IPS DF 6.9 (cell line): ENCODE measurements around the gene NME7.

Experiments used
- DNase-seq: peaks from one replicate; pipeline ENCODE4 v3.0.0-alpha.2; 2013; ENCODE audit warnings: low read depth, low spot score
- H3K27ac ChIP-seq: one replicate; pipeline ENCODE4 v1.5.1; 2013; ENCODE audit warnings: low read length, control low read depth
- H3K27me3 ChIP-seq: 2 replicates; pipeline ENCODE4 v1.6.1; 2013; ENCODE audit warnings: mild to moderate bottlenecking, low read length; ENCODE audit not compliant: control insufficient read depth, insufficient read depth
- H3K36me3 ChIP-seq: 2 replicates; pipeline ENCODE4 v1.6.1; 2013; ENCODE audit warnings: low read length; ENCODE audit not compliant: control insufficient read depth, insufficient read depth
- H3K4me1 ChIP-seq: 2 replicates; pipeline ENCODE4 v1.6.1; 2013; ENCODE audit warnings: low read length; ENCODE audit not compliant: control insufficient read depth, insufficient read depth
- H3K4me3 ChIP-seq: 2 replicates; pipeline ENCODE4 v1.5.1; 2013; ENCODE audit warnings: mild to moderate bottlenecking, low read length
- H3K9me3 ChIP-seq: 2 replicates; pipeline ENCODE4 v1.6.1; 2013; ENCODE audit warnings: low read length, inconsistent platforms; ENCODE audit not compliant: control insufficient read depth, insufficient read depth
- WGBS: extraction: QIAGEN DNeasy Blood & Tissue Kit; methylation state at CpG from one replicate; pipeline ENCODE4 v1.1.7; 2013; ENCODE audit warnings: mixed read lengths, missing lambda C conversion rate; ENCODE audit not compliant: insufficient read length, insufficient coverage; 5-methylcytosine and 5-hydroxymethylcytosine counted together

The NME7 gene

DNA sequence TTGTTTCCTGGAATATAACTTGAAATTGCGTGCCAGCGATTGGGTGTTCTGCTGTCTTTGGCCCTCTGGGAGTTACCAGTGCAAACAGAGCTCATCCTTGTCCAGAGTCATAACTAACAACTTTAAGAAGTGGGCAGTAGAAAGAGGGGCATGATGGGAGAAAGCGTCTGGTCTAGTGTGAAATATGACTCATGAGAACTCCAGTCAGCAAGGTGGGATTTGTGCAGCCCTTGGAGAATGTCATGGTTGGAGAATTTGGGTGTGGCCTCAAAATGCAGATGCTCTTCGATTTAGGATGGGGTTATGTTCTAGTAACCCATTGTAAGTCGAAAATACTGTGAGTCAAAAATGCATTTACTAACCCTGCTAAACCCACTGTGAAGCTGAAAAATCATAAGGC lies 248.2 kb downstream of the NME7 start:
- Histone ChIP-seq H3K4me3 (no peak overlapping the region), H3K36me3 (peaks cover 2% of the 10 kb centered on the region; the same call in 1 of the 2 replicates), H3K4me1 (peaks cover 3% of the 10 kb centered on the region; the same call in 1 of the 2 replicates), H3K9me3 (no peaks in the 10 kb centered on the region), H3K27ac (no peak overlapping the region), H3K27me3 (no peaks in the 10 kb centered on the region)
- WGBS = no CpG with 5 or more reads among the region's 5 CpGs
- DNase-seq = no peak

DNA sequence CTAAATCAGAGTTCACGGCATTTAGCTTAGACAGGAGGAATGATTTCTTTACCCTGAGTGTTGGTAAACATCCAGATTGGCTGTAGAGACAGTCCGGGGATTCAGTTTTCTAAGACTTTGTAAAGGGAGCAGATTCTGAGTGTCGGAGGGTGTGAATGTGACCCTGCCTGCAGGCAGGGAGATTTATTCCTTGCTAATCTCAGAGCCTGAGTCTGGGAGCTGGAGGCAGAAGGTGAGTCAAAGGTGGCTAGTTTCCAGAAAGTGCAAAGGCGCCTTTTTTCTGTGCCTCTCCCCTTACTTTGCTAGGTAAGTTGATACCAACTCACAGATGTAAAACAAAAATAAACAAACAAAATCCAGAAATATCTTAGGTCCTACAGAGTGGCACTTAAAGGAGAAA lies 249.4 kb downstream of the NME7 start:
- WGBS = no CpG with 5 or more reads among the region's 4 CpGs
- peaks cover 3% of the 10 kb centered on the region; the same call in 1 of the 2 replicates for H3K4me1 ChIP-seq
- no peaks in the 10 kb centered on the region for H3K9me3 ChIP-seq
- H3K4me3 ChIP-seq = no peak overlapping the region
- H3K36me3 ChIP-seq = peaks cover 2% of the 10 kb centered on the region; the same call in 1 of the 2 replicates
- H3K27me3 ChIP-seq = no peaks in the 10 kb centered on the region
- no peak overlapping the region for H3K27ac ChIP-seq
- DNase-seq = no peak

DNA sequence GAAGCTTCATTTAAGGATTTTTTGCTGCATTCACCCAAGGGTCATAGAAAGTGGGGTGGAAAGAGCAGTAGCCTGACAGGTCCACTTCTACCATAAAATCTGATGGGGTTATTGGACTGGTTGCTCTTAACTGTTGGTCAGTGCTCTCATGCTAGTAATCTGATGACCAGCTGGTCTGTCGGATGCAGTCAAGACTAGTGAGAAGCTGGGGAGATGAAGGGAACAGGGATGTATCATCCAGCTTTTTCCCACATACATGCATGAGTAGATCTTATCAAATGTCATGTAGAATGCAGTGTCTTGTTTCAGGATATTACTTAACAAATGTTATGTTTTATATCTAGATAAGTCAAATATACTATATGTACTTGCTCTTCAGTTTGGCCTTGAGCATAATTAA lies 250.0 kb downstream of the NME7 start:
- DNase-seq = no peak
- WGBS = no CpG with 5 or more reads among the region's 1 CpG
- peaks cover 2% of the 10 kb centered on the region; the same call in 1 of the 2 replicates for H3K36me3 ChIP-seq
- H3K9me3 ChIP-seq = no peaks in the 10 kb centered on the region
- no peaks in the 10 kb centered on the region for H3K27me3 ChIP-seq
- peaks cover 2% of the 10 kb centered on the region; the same call in 1 of the 2 replicates for H3K4me1 ChIP-seq
- no peak overlapping the region for H3K4me3 ChIP-seq
- no peak overlapping the region for H3K27ac ChIP-seq

DNA sequence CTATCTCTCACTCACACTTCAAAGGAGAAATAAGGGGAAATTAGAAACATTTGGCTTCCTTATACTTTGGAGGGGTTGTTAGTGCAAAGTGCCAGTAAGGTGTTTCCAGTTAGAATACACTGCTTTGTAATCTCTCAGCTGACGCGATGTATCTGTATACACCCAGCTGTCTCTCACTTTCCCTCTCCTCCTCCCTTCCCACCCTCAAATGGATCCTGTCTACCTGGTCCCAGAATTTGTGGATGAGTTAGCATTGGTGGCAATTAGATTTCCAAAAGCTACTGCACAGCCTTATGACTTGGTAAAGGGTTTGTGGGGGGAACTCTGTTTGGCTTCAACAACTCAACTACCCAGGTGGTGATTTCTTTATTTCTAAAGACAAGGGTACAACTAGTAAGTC lies 250.6 kb downstream of the NME7 start:
- Histone ChIP-seq H3K27me3 (no peaks in the 10 kb centered on the region), H3K4me3 (no peak overlapping the region), H3K27ac (no peak overlapping the region), H3K36me3 (peaks cover 7% of the 10 kb centered on the region; the same call in 1 of the 2 replicates), H3K4me1 (peaks cover 4% of the 10 kb centered on the region), H3K9me3 (no peaks in the 10 kb centered on the region)
- WGBS = no CpG with 5 or more reads among the region's 2 CpGs
- no peak for DNase-seq

DNA sequence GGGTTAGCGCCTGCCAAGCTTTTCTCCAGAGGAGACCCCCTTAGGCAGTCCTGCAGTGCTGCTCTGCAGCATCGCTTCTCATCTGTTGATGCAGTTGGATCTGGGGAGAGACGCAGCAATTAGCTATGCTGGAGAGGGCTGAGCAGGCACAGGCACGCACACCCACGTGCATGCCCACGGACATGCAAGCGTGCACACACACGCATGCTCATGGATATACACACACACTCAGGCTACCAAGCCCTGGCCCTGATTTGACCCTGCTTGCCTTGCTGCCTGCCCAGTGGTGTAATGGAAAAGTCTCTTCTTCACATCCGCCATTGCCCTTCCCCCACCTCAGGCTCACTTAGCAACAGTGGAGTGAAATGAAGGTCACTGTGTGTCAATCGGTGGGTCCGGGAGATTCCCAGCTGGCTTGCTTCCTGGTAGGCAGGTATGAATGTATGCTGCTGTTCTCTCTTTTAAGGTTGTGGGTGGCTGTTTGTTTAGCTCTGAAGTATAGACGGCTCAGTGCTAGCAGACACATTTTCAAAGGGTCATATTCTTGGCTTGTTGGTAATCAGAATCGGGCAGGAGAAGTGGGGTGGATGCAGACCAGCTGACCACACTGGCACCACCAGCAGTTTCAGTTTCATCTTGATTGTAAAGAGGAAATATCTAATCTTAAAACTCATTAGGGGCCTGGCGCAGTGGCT lies 251.6 kb downstream of the NME7 start:
- no peaks in the 10 kb centered on the region for H3K27me3 ChIP-seq
- no peak for DNase-seq
- H3K4me1 ChIP-seq = peaks cover 4% of the 10 kb centered on the region
- no CpG with 5 or more reads among the region's 14 CpGs for WGBS
- H3K36me3 ChIP-seq = peaks cover 5% of the 10 kb centered on the region; the same call in 1 of the 2 replicates
- no peaks in the 10 kb centered on the region for H3K9me3 ChIP-seq
- H3K4me3 ChIP-seq = no peak overlapping the region
- H3K27ac ChIP-seq = no peak overlapping the region

DNA sequence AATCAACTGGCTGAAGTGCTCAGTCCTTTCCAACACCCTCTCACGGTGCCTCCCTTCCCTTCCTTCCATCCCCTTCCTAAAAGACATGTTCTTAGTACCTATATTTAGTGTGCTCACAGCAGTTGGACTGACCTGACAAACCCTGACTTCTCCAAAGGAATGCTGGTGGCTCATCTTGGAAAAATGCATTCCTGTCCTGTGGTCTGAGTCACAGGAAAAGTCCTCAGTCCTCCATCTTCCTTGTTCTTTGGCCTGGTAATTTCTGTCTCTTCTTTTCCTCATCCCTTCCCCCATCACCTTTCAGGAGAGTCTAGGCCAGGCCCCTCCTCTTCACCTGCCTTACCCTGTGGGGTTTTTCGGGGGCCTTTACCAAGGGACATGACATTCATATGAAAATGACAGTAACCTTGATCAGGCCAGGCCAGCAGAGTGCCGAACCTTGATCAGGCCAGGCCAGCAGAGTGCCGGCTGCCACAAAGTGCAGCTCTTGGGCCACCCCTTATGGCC lies 253.9 kb downstream of the NME7 start:
- no CpG with 5 or more reads among the region's 4 CpGs for WGBS
- Histone ChIP-seq H3K9me3 (no peaks in the 10 kb centered on the region), H3K27ac (no peak overlapping the region), H3K4me1 (peaks cover 6% of the 10 kb centered on the region), H3K4me3 (no peak overlapping the region), H3K36me3 (peaks cover 5% of the 10 kb centered on the region; the same call in 1 of the 2 replicates), H3K27me3 (no peaks in the 10 kb centered on the region)
- no peak for DNase-seq

DNA sequence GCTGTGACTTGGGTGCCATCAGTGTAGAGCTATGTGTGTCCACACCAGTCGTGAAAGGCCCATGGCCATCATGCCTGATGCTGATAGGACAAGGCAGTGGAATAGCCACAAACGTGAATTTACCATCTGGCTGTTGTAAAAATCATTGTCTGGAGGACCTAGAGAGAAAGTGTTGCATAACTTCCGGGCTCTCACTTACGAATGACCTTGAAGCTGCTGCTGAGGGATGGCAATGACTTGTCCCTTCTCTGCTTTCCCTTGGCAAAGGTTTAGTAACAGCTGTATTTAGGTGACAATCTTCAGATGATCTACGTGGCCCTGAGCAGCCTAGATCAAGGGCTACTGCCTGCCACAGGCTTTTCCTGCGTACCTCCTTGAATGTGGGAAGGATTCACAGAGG lies 255.4 kb downstream of the NME7 start:
- H3K4me3 ChIP-seq = no peak overlapping the region
- no CpG with 5 or more reads among the region's 6 CpGs for WGBS
- H3K4me1 ChIP-seq = peaks cover 8% of the 10 kb centered on the region
- no peak for DNase-seq
- no peaks in the 10 kb centered on the region for H3K9me3 ChIP-seq
- H3K36me3 ChIP-seq = peaks cover 5% of the 10 kb centered on the region; the same call in 1 of the 2 replicates
- no peaks in the 10 kb centered on the region for H3K27me3 ChIP-seq
- H3K27ac ChIP-seq = no peak overlapping the region

DNA sequence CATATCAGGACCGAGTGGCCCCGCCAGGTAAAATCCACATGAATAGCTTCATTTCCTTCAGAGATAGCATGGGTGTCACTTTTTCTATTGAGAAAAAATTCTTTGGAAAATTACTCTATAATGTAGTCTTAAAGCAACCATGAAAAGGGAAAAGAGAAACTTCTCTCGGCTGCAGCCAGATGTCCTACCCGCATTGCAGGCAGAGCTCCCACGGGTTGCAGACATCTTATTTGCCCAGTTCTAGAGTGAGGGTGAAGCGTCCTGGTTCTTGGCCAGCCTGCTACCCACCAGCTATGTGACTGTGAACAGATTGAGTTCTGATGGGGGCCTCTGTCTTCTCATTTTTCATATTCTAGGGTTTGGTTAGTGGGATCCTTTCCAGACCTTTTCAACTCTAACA lies 256.1 kb downstream of the NME7 start:
- Histone ChIP-seq H3K27me3 (no peaks in the 10 kb centered on the region), H3K9me3 (no peaks in the 10 kb centered on the region), H3K36me3 (peaks cover 5% of the 10 kb centered on the region; the same call in 1 of the 2 replicates), H3K4me3 (no peak overlapping the region), H3K27ac (no peak overlapping the region), H3K4me1 (peaks cover 8% of the 10 kb centered on the region)
- WGBS = no CpG with 5 or more reads among the region's 6 CpGs
- DNase-seq = no peak

DNA sequence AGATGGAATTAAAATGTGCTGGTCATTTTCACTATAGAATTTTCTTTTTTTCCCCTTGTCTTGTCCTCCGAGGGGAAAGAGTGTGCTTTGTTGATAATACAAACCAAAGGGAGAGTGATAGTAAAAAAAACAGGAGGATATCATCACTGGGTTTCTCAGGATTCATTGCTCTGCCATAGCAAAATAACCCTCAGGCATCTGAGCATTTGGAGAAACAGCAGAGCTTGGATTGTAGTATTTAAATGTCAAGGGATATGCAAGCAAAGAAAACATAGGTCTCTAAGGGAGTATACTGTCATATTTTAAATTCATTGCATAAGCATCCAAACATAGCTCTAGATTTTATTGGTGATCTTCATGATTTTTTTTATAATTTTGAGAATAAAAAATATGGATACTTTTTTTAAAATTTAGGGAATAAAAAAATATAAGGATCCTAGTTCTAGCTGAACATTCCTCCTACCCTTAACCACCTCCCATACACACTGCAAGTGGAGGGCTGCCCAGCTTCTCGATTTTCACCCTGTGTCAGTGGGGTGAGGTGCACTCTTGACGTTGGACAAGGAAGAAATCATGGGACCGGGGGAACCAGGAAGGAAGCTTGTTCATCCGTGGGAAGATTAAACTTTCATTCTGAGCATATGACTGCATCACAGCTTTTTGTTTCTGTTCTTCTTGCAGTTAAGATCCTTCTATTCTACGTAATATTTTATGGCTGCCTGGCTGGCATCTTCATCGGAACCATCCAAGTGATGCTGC lies 256.7 kb downstream of the NME7 start:
- Histone ChIP-seq H3K9me3 (no peaks in the 10 kb centered on the region), H3K4me3 (no peak overlapping the region), H3K4me1 (peaks cover 7% of the 10 kb centered on the region), H3K27me3 (no peaks in the 10 kb centered on the region), H3K27ac (no peak overlapping the region), H3K36me3 (peaks cover 5% of the 10 kb centered on the region; the same call in 1 of the 2 replicates)
- WGBS = no CpG with 5 or more reads among the region's 7 CpGs
- no peak for DNase-seq

DNA sequence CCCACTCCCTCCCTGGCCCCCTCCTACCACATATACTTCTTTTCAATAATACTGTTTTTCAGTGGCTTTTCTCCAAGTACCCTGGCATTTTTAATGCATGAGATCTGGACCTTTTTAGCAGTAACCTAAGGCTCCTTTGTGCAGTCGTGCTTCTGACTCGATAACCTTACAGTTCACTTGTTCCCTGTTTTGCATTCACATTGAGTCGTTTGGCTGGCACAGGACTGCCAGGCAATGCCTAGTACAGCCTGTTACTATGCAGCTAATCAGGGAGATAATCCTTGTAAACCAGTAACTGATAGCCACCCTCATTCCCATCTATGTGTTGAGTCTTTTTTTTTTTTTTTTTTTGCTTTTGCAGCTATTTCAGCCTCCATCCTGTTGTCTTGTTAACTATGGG lies 257.4 kb downstream of the NME7 start:
- no peak overlapping the region for H3K4me3 ChIP-seq
- WGBS = no CpG with 5 or more reads among the region's 3 CpGs
- peaks cover 5% of the 10 kb centered on the region; the same call in 1 of the 2 replicates for H3K36me3 ChIP-seq
- H3K27ac ChIP-seq = no peak overlapping the region
- H3K27me3 ChIP-seq = no peaks in the 10 kb centered on the region
- peaks cover 6% of the 10 kb centered on the region; the same call in 1 of the 2 replicates for H3K4me1 ChIP-seq
- DNase-seq = no peak
- H3K9me3 ChIP-seq = no peaks in the 10 kb centered on the region
